Thymus (tissue), 11 donors: Measurements from ENCODE around the gene CREB5. TPM values are rescaled to one million over a fixed set of nuclear protein-coding genes. Genes with fewer than 3 reads are reported as not detected.

Source experiments
- DNase-seq, 9 donors: peaks; one replicate each; pipeline ENCODE4 v3.0.0-alpha.2; 2013; ENCODE audit warnings: low spot score in 9 of 9, low read depth in 6 of 9, missing footprints in 1 of 9
- H3K27ac ChIP-seq, 2 donors: one replicate each; pipeline ENCODE4 v1.5.1; 2013; ENCODE audit warnings: control low read depth in 1 of 2, low read depth in 1 of 2, low read length in 1 of 2, mild to moderate bottlenecking in 1 of 2, moderate library complexity in 1 of 2
- H3K27me3 ChIP-seq, 2 donors: one replicate each; pipeline ENCODE4 v1.5.1; 2013; ENCODE audit warnings: low read length in 1 of 2; ENCODE audit not compliant: control insufficient read depth in 2 of 2, insufficient read depth in 1 of 2
- H3K36me3 ChIP-seq, 2 donors: one replicate each; pipeline ENCODE4 v1.5.1; 2013; ENCODE audit warnings: low read length in 1 of 2, mild to moderate bottlenecking in 1 of 2, moderate library complexity in 1 of 2; ENCODE audit not compliant: control insufficient read depth in 2 of 2, insufficient read depth in 2 of 2
- H3K4me1 ChIP-seq, 2 donors: one replicate each; pipeline ENCODE4 v1.5.1; 2013; ENCODE audit warnings: low read length in 2 of 2; ENCODE audit not compliant: control insufficient read depth in 2 of 2, insufficient read depth in 2 of 2
- H3K4me3 ChIP-seq, 2 donors: one replicate each; pipeline ENCODE4 v1.5.1; 2013; ENCODE audit warnings: low read length in 2 of 2, control low read depth in 1 of 2, mild to moderate bottlenecking in 1 of 2
- H3K9me3 ChIP-seq, 2 donors: one replicate each; pipeline ENCODE4 v1.5.1; 2013; ENCODE audit warnings: low read length in 1 of 2, mild to moderate bottlenecking in 1 of 2; ENCODE audit not compliant: control insufficient read depth in 2 of 2, insufficient read depth in 1 of 2
- WGBS: extraction: QIAGEN DNeasy Blood & Tissue Kit; methylation state at CpG from one replicate; pipeline ENCODE4 v1.1.7; 2013; 5-methylcytosine and 5-hydroxymethylcytosine counted together
- polyA plus RNA-seq: library from polyadenylated mRNA; stranded (reverse); fragments of 200-250 nt; gene quantifications from one replicate; pipeline ENCODE4 v1.2.3, GENCODE V29; 2013
- total RNA-seq: library from RNA; stranded (reverse); fragments of 120-200 nt; gene quantifications from one replicate; pipeline ENCODE4 v1.2.4, GENCODE V29; 2013
- donor health status: healthy.

The CREB5 gene
- total and polyA plus RNA-seq, 2 donors = 1.1 to 5.4 TPM

- DNase-seq = peak in 1 of 9 donors; percentile 12
Observed at GRCh38 chr7:28409716-28410627, 2.3 kb upstream of the CREB5 start.

GRCh38 chr7:28410628-28411531 lies 1.4 kb upstream of the CREB5 start:
- H3K27me3 ChIP-seq = peaks cover 54 to 82% of the 10 kb centered on the region in 2 donors
- DNase-seq = peak in 1 of 9 donors; percentile 38
- WGBS = 3% methylated on average over 28 of the region's 28 CpGs
- peaks cover 14 to 23% of the 10 kb centered on the region in 2 donors for H3K4me1 ChIP-seq
- H3K4me3 ChIP-seq = peak overlapping the region in 1 of 2 donors; percentile 36
- H3K27ac ChIP-seq = no peak overlapping the region
- no peaks in the 10 kb centered on the region for H3K36me3 ChIP-seq
- no peaks in the 10 kb centered on the region for H3K9me3 ChIP-seq

More at GRCh38 chr7:28409716-28410627, 2.3 kb upstream of the CREB5 start:
- Histone ChIP-seq H3K27ac (no peak overlapping the region), H3K9me3 (no peaks in the 10 kb centered on the region), H3K4me1 (peaks cover 14 to 23% of the 10 kb centered on the region in 2 donors), H3K36me3 (no peaks in the 10 kb centered on the region), H3K4me3 (peak overlapping the region; percentile 25 to 41), H3K27me3 (peaks cover 54 to 83% of the 10 kb centered on the region in 2 donors)
- WGBS = 1% methylated on average over 92 of the region's 92 CpGs

GRCh38 chr7:28413011-28413410 lies 693 bp downstream of the CREB5 start:
- H3K27ac ChIP-seq = no peak overlapping the region
- H3K4me3 ChIP-seq = no peak overlapping the region
- WGBS = 96% methylated on average over 1 of the region's 1 CpG
- DNase-seq = no peak
- no peaks in the 10 kb centered on the region for H3K36me3 ChIP-seq
- peaks cover 49 to 65% of the 10 kb centered on the region in 2 donors for H3K27me3 ChIP-seq
- H3K9me3 ChIP-seq = no peaks in the 10 kb centered on the region
- H3K4me1 ChIP-seq = peaks cover 14 to 23% of the 10 kb centered on the region in 2 donors

GRCh38 chr7:28414453-28414852 lies 2.1 kb downstream of the CREB5 start:
- no peak overlapping the region for H3K27ac ChIP-seq
- H3K9me3 ChIP-seq = no peaks in the 10 kb centered on the region
- WGBS = 93% methylated on average over 1 of the region's 1 CpG
- H3K4me1 ChIP-seq = peaks cover 9 to 10% of the 10 kb centered on the region in 2 donors
- no peak overlapping the region for H3K4me3 ChIP-seq
- peaks cover 36 to 51% of the 10 kb centered on the region in 2 donors for H3K27me3 ChIP-seq
- no peaks in the 10 kb centered on the region for H3K36me3 ChIP-seq
- no peak for DNase-seq

GRCh38 chr7:28417321-28417940 lies 5.1 kb downstream of the CREB5 start:
- H3K27me3 ChIP-seq = peaks cover 6 to 23% of the 10 kb centered on the region in 2 donors
- H3K36me3 ChIP-seq = no peaks in the 10 kb centered on the region
- no peak for DNase-seq
- H3K9me3 ChIP-seq = no peaks in the 10 kb centered on the region
- H3K27ac ChIP-seq = no peak overlapping the region
- no peak overlapping the region for H3K4me3 ChIP-seq
- no peaks in the 10 kb centered on the region for H3K4me1 ChIP-seq
- WGBS = 90% methylated on average over 5 of the region's 5 CpGs

- no peaks in the 10 kb centered on the region for H3K36me3 ChIP-seq
- 93% methylated on average over 2 of the region's 2 CpGs for WGBS
- no peak for DNase-seq
- no peaks in the 10 kb centered on the region for H3K4me1 ChIP-seq
- no peaks in the 10 kb centered on the region for H3K9me3 ChIP-seq
- no peak overlapping the region for H3K4me3 ChIP-seq
- no peak overlapping the region for H3K27ac ChIP-seq
- peaks cover 0 to 15% of the 10 kb centered on the region in 2 donors for H3K27me3 ChIP-seq
Observed at GRCh38 chr7:28418311-28418710, 6.0 kb downstream of the CREB5 start.

GRCh38 chr7:28418966-28419365 lies 6.6 kb downstream of the CREB5 start:
- H3K27me3 ChIP-seq = peaks cover 0 to 8% of the 10 kb centered on the region in 2 donors
- H3K4me1 ChIP-seq = no peaks in the 10 kb centered on the region
- no peak overlapping the region for H3K4me3 ChIP-seq
- no peak overlapping the region for H3K27ac ChIP-seq
- DNase-seq = no peak
- WGBS = 94% methylated on average over 1 of the region's 1 CpG
- H3K36me3 ChIP-seq = no peaks in the 10 kb centered on the region
- no peaks in the 10 kb centered on the region for H3K9me3 ChIP-seq

- DNase-seq = no peak
- Histone ChIP-seq H3K4me1 (no peaks in the 10 kb centered on the region), H3K36me3 (no peaks in the 10 kb centered on the region), H3K27ac (no peak overlapping the region), H3K27me3 (peaks cover 0 to 4% of the 10 kb centered on the region in 2 donors), H3K9me3 (no peaks in the 10 kb centered on the region), H3K4me3 (no peak overlapping the region)
- WGBS = 98% methylated on average over 2 of the region's 2 CpGs
Observed at GRCh38 chr7:28419716-28420115, 7.4 kb downstream of the CREB5 start.
